ENCODE data around the gene TRUB2. TPM values are rescaled to one million over a fixed set of nuclear protein-coding genes. Genes with fewer than 3 reads are reported as not detected.

Gene TRUB2
- total RNA-seq, 4 donors from 2014 or later: 7.2 to 18.3 (median 9.2) TPM

GRCh38 chr9:128361296-128361985 lies 39.2 kb upstream of the TRUB2 start:
- Histone ChIP-seq H3K4me3 (peak overlapping the region in 3 of 4 donors; percentile 40 to 52 (median 51)), H3K27me3 (no peaks in the 10 kb centered on the region), H3K9me3 (no peaks in the 10 kb centered on the region), H3K4me1 (peaks cover 0 to 32% (median 14%) of the 10 kb centered on the region in 4 donors), H3K36me3 (peaks cover 0 to 45% (median 0%) of the 10 kb centered on the region in 3 donors), H3K27ac (peak overlapping the region; percentile 35 to 82 (median 66))
- no peak for DNase-seq (ENCODE audit: low spot score in 2 of 2)
- 42 to 44% methylated on average over 13 to 14 of the region's 14 CpGs for WGBS, 2 donors
- TF ChIP-seq POLR2A (IDR thresholded peaks at IDR 0.05) (no peak), EP300 (IDR thresholded peaks at IDR 0.05) (no peak)
- TF ChIP-seq, protein P1, sequence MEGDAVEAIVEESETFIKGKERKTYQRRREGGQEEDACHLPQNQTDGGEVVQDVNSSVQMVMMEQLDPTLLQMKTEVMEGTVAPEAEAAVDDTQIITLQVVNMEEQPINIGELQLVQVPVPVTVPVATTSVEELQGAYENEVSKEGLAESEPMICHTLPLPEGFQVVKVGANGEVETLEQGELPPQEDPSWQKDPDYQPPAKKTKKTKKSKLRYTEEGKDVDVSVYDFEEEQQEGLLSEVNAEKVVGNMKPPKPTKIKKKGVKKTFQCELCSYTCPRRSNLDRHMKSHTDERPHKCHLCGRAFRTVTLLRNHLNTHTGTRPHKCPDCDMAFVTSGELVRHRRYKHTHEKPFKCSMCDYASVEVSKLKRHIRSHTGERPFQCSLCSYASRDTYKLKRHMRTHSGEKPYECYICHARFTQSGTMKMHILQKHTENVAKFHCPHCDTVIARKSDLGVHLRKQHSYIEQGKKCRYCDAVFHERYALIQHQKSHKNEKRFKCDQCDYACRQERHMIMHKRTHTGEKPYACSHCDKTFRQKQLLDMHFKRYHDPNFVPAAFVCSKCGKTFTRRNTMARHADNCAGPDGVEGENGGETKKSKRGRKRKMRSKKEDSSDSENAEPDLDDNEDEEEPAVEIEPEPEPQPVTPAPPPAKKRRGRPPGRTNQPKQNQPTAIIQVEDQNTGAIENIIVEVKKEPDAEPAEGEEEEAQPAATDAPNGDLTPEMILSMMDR (IDR thresholded peaks at IDR 0.05): no peak

DNA sequence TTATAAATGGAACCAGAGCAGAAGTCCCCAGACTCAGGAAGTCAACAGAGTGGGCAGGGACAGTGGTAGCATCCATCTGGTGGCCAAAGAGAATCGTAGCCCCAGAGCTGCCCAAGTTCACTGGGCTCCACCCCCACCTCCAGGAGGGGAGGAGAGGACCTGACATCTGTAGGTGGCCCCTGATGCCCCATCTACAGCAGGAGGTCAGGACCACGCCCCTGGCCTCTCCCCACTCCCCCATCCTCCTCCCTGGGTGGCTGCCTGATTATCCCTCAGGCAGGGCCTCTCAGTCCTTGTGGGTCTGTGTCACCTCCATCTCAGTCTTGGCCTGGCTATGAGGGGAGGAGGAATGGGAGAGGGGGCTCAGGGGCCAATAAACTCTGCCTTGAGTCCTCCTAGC lies 38.6 kb upstream of the TRUB2 start:
- H3K27me3 ChIP-seq: no peaks in the 10 kb centered on the region
- no peaks in the 10 kb centered on the region for H3K9me3 ChIP-seq
- H3K36me3 ChIP-seq: peaks cover 0 to 51% (median 0%) of the 10 kb centered on the region in 3 donors
- no peak for TF ChIP-seq POLR2A (IDR thresholded peaks at IDR 0.05)
- TF ChIP-seq, protein P1 (IDR thresholded peaks at IDR 0.05): no peak
- TF ChIP-seq EP300 (IDR thresholded peaks at IDR 0.05): no peak
- H3K4me1 ChIP-seq: peaks cover 0 to 32% (median 14%) of the 10 kb centered on the region in 4 donors
- H3K27ac ChIP-seq: peak overlapping the region in 1 of 4 donors; percentile 82
- no peak for DNase-seq (ENCODE audit: low spot score in 2 of 2)
- no peak overlapping the region for H3K4me3 ChIP-seq
- WGBS, 2 donors: 57 to 78% methylated on average over 1 of the region's 2 CpGs

DNA sequence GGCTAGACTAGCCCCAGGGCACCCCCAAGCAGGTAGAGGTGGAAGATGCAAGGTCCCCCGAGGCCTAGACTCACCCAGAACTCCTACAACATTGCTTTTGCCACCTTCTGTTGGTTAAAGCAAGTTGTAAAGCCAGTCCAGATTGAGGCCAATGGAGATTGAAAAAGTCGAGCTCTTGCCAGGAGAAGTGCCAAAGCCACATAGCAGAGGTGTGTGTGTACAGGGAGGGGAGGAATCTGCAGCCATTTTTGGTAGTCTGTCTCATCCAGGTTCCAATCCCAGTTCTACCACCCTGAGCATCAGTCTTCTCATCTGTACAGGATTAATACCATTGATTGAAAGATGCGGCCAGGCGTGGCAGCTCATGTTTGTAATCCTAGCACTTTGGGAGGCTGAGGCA lies 36.6 kb upstream of the TRUB2 start:
- Histone ChIP-seq H3K4me3 (no peak overlapping the region), H3K27me3 (no peaks in the 10 kb centered on the region), H3K36me3 (peaks cover 0 to 71% (median 0%) of the 10 kb centered on the region in 3 donors), H3K27ac (no peak overlapping the region), H3K9me3 (no peaks in the 10 kb centered on the region), H3K4me1 (peaks cover 0 to 18% (median 12%) of the 10 kb centered on the region in 4 donors)
- DNase-seq (ENCODE audit: low spot score in 2 of 2): no peak
- TF ChIP-seq, protein P1 (IDR thresholded peaks at IDR 0.05): no peak
- TF ChIP-seq EP300 (IDR thresholded peaks at IDR 0.05) (no peak), POLR2A (IDR thresholded peaks at IDR 0.05) (no peak)
- 95 to 96% methylated on average over 4 of the region's 4 CpGs for WGBS, 2 donors

DNA sequence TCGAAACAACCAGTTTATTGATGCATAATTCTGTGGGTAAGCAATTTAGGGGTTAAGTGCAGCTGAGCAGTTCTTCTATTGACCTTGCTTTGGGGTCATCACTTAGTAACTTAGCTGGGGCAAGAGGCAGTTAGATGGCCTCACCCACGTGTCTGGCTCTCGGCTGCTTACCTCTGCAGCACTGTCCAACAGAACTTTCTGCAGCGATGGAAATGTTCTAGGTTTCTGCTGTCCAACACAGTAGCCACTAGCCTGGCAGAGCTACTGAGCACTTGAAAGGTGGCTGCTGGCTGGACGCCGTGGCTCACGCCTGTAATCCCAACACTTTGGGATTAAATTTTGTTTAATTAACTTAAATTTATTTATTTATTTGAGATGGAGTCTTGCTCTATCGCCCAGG lies 35.8 kb upstream of the TRUB2 start:
- Histone ChIP-seq H3K4me3 (no peak overlapping the region), H3K27me3 (no peaks in the 10 kb centered on the region), H3K4me1 (peaks cover 0 to 18% (median 12%) of the 10 kb centered on the region in 4 donors), H3K9me3 (no peaks in the 10 kb centered on the region), H3K36me3 (peaks cover 0 to 76% (median 3%) of the 10 kb centered on the region in 3 donors), H3K27ac (no peak overlapping the region)
- DNase-seq (ENCODE audit: low spot score in 2 of 2): no peak
- TF ChIP-seq, protein P1 (IDR thresholded peaks at IDR 0.05): no peak
- no peak for TF ChIP-seq EP300 (IDR thresholded peaks at IDR 0.05)
- TF ChIP-seq POLR2A (IDR thresholded peaks at IDR 0.05): no peak
- 61 to 74% methylated on average over 8 of the region's 8 CpGs for WGBS, 2 donors

- Histone ChIP-seq H3K4me3 (no peak overlapping the region), H3K4me1 (no peaks in the 10 kb centered on the region), H3K36me3 (peaks cover 0 to 93% (median 7%) of the 10 kb centered on the region in 3 donors), H3K27me3 (no peaks in the 10 kb centered on the region), H3K27ac (no peak overlapping the region), H3K9me3 (no peaks in the 10 kb centered on the region)
- DNase-seq (ENCODE audit: low spot score in 2 of 2): no peak
- TF ChIP-seq POLR2A (IDR thresholded peaks at IDR 0.05): no peak
- TF ChIP-seq, protein P1 (IDR thresholded peaks at IDR 0.05): no peak
- no peak for TF ChIP-seq EP300 (IDR thresholded peaks at IDR 0.05)
- 93 to 99% methylated on average over 11 to 16 of the region's 19 CpGs for WGBS, 2 donors
Measured at GRCh38 chr9:128355451-128355850, 33.2 kb upstream of the TRUB2 start.
